Measurements from ENCODE around the gene ECM1.

The ECM1 gene

GRCh38 chr1:150512846-150513245 lies 4.9 kb downstream of the ECM1 start:
- no peak for DNase-seq (ENCODE audit: low read depth)

GRCh38 chr1:150513351-150513791 lies 5.5 kb downstream of the ECM1 start:
- DNase-seq (ENCODE audit: low read depth) = no peak

- no peak for DNase-seq (ENCODE audit: low read depth)
These were observed 6.4 kb downstream of the ECM1 start for GRCh38 chr1:150514260-150514659.

GRCh38 chr1:150514913-150515327 lies 7.0 kb downstream of the ECM1 start:
- DNase-seq (ENCODE audit: low read depth) = no peak

- peak; percentile 88 for DNase-seq (ENCODE audit: low read depth)
These were observed 7.6 kb downstream of the ECM1 start, which contains the start of gene FALEC for GRCh38 chr1:150515328-150516049. Gene FALEC (plus strand): TSS chr1:150515752.

GRCh38 chr1:150516050-150516591 lies 8.2 kb downstream of the ECM1 start:
- DNase-seq (ENCODE audit: low read depth) = no peak

- no peak for DNase-seq (ENCODE audit: low read depth)
These were observed 8.7 kb downstream of the ECM1 start for GRCh38 chr1:150516616-150517015.

- DNase-seq (ENCODE audit: low read depth) = no peak
These were observed 13.5 kb downstream of the ECM1 start for GRCh38 chr1:150521196-150521968.

- no peak for DNase-seq (ENCODE audit: low read depth)
These were observed 17.4 kb downstream of the ECM1 start for GRCh38 chr1:150525348-150525747.

- DNase-seq (ENCODE audit: low read depth) = no peak
These were observed 20.3 kb downstream of the ECM1 start for GRCh38 chr1:150528196-150528595.

- no peak for DNase-seq (ENCODE audit: low read depth)
These were observed 21.1 kb downstream of the ECM1 start for GRCh38 chr1:150529017-150529416.

GRCh38 chr1:150530491-150531159 lies 22.7 kb downstream of the ECM1 start:
- DNase-seq (ENCODE audit: low read depth) = no peak

- no peak for DNase-seq (ENCODE audit: low read depth)
These were observed 25.0 kb downstream of the ECM1 start for GRCh38 chr1:150532860-150533259.

GRCh38 chr1:150534002-150534401 lies 26.1 kb downstream of the ECM1 start:
- no peak for DNase-seq (ENCODE audit: low read depth)

GRCh38 chr1:150535511-150536287 lies 27.8 kb downstream of the ECM1 start:
- DNase-seq (ENCODE audit: low read depth) = no peak

- no peak for DNase-seq (ENCODE audit: low read depth)
These were observed 29.2 kb downstream of the ECM1 start for GRCh38 chr1:150536836-150537731.

- DNase-seq (ENCODE audit: low read depth) = no peak
These were observed 30.1 kb downstream of the ECM1 start for GRCh38 chr1:150537732-150538684.

- no peak for DNase-seq (ENCODE audit: low read depth)
These were observed 35.7 kb downstream of the ECM1 start for GRCh38 chr1:150543500-150544143.

- DNase-seq (ENCODE audit: low read depth) = no peak
These were observed 36.3 kb downstream of the ECM1 start for GRCh38 chr1:150544204-150544603.
